ENCODE results near the gene KIAA1614. TPM values are rescaled to one million over a fixed set of nuclear protein-coding genes. Genes with fewer than 3 reads are reported as not detected.

Gene KIAA1614
- total and polyA plus RNA-seq, 10 of the 15 experiments (the other 5 are each of a cell fraction or from before 2014, with no cell fraction given) = 0.03 to 1.0 (median 0.26) TPM; not detected in 1

GRCh38 chr1:180863158-180863775, 49.4 kb upstream of the KIAA1614 start:
- Histone ChIP-seq H2AFZ (ENCODE audit: control insufficient read depth, low read depth, low read length) (no peak overlapping the region), H3K9ac (ENCODE audit: control insufficient read depth, insufficient read depth, low read length) (no peak overlapping the region), H3K4me3 (no peak overlapping the region), H3K9me3 (replicated peaks; ENCODE audit: control insufficient read depth, insufficient read depth, low read length) (no peaks in the 10 kb centered on the region), H3K36me3 (ENCODE audit: control insufficient read depth in 2 of 2, insufficient read depth in 2 of 2, low read length in 1 of 2) (no peaks in the 10 kb centered on the region), H3K27me3 (replicated peaks in 1 of 2; ENCODE audit: control insufficient read depth in 2 of 2, insufficient read depth in 2 of 2, low read length in 1 of 2) (no peaks in the 10 kb centered on the region), H3K4me2 (ENCODE audit: control insufficient read depth, insufficient read depth) (no peak overlapping the region), H3K79me2 (ENCODE audit: control insufficient read depth, insufficient read depth, low read length) (no peaks in the 10 kb centered on the region), H4K20me1 (ENCODE audit: control insufficient read depth, insufficient read depth) (no peaks in the 10 kb centered on the region), H3K27ac (ENCODE audit: control insufficient read depth, insufficient read depth) (no peak overlapping the region), H3K4me1 (ENCODE audit: control insufficient read depth, insufficient read depth, low read length) (no peaks in the 10 kb centered on the region)
- RAD21 ChIA-PET (ENCODE audit: unreplicated experiment) = interaction anchor here (0.6 to 7.8 kb wide), 27 partner anchors 10 to 499 kb away, joined by 3 to 156 read pairs (median 5); partner anchors contain the start of gene XPR1
- CTCF ChIA-PET = interaction anchor here (0.7 to 7.4 kb wide), 68 partner anchors 10 to 1642 kb away, joined by 3 to 373 read pairs (median 4); partner anchors contain the start of gene XPR1
- TF ChIP-seq RAD21 (IDR thresholded peaks at IDR 0.05; ENCODE audit: insufficient read depth, low read depth, low read length) (peak; percentile 88), SMC3 (IDR thresholded peaks at IDR 0.05; ENCODE audit: borderline replicate concordance, low read length) (peak; percentile 86), ASH2L (IDR thresholded peaks at IDR 0.05; ENCODE audit: borderline replicate concordance, low read depth) (no peak)
- TF ChIP-seq, protein P1, sequence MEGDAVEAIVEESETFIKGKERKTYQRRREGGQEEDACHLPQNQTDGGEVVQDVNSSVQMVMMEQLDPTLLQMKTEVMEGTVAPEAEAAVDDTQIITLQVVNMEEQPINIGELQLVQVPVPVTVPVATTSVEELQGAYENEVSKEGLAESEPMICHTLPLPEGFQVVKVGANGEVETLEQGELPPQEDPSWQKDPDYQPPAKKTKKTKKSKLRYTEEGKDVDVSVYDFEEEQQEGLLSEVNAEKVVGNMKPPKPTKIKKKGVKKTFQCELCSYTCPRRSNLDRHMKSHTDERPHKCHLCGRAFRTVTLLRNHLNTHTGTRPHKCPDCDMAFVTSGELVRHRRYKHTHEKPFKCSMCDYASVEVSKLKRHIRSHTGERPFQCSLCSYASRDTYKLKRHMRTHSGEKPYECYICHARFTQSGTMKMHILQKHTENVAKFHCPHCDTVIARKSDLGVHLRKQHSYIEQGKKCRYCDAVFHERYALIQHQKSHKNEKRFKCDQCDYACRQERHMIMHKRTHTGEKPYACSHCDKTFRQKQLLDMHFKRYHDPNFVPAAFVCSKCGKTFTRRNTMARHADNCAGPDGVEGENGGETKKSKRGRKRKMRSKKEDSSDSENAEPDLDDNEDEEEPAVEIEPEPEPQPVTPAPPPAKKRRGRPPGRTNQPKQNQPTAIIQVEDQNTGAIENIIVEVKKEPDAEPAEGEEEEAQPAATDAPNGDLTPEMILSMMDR (IDR thresholded peaks at IDR 0.05 in 2 of 3, conservative IDR thresholded peaks at IDR 0.05 in 1 of 3; ENCODE audit: control insufficient read depth in 2 of 3, extremely low read depth in 1 of 3, insufficient read depth in 1 of 3, low read depth in 3 of 3, low read length in 3 of 3) = peak; percentile 51 to 69 (median 59); a peak in 5 of 6 replicates
- in situ Hi-C loops (cut with MboI) = no loop called here
- SMC1A ChIA-PET (ENCODE audit: uncharacterized antibody, unreplicated experiment) = interaction anchor here (0.6 to 7.4 kb wide), 51 partner anchors 10 to 567 kb away, joined by 3 to 247 read pairs (median 4); partner anchors contain the start of genes KIAA1614 and XPR1
- WGBS (ENCODE audit: insufficient coverage, insufficient replicate concordance, low lambda C conversion rate, missing lambda C conversion rate) = 34% methylated on average over 6 of the region's 6 CpGs
- no TSS peak for BruUV-seq (replicated peaks)
- DNase-seq (ENCODE audit: low read depth, low spot score) = no peak
- POLR2A ChIA-PET = interaction anchor here (1.6 kb wide), 1 partner anchor 345 kb away, joined by 3 read pairs; no protein-coding TSS in a partner anchor
- ATAC-seq = no peak
- intact Hi-C loops (cut with micrococcal nuclease; ENCODE audit: unreplicated experiment) = loop anchor here (5.0 kb wide), 3 partner anchors 86 to 346 kb away; partner anchors contain the start of gene XPR1
- FAIRE-seq = peak; percentile 38

Measured in GM12878 (cell line).